Measurements from ENCODE around the gene EEF2K. TPM values are rescaled to one million over a fixed set of nuclear protein-coding genes. Genes with fewer than 3 reads are reported as not detected.
A peak's percentile ranks its signal among the peaks of the same experiment; 100 is the strongest.

Gene EEF2K
- total and polyA plus RNA-seq, 2 of the 13 experiments (the other 11 are each of a cell fraction or from before 2014, with no cell fraction given) = 22.0 to 23.8 TPM

- 0 out of 3 replicates have a peak, but pooled peaks have one; percentile 28 for TF ChIP-seq MXI1 (IDR thresholded peaks at IDR 0.05; ENCODE audit: borderline replicate concordance, low read depth, low read length)
- no peak for TF ChIP-seq ZNF597 (CRISPR knock-in tag; IDR thresholded peaks at IDR 0.05)
- 0 out of 2 replicates have a peak, but pooled peaks have one; percentile 13 for TF ChIP-seq SOX5 (CRISPR knock-in tag; IDR thresholded peaks at IDR 0.05; ENCODE audit: borderline replicate concordance)
- 0 out of 2 replicates have a peak, but pooled peaks have one; percentile 25 for TF ChIP-seq KDM4B (CRISPR knock-in tag; IDR thresholded peaks at IDR 0.05)
- TF ChIP-seq PRDM15 (CRISPR knock-in tag; IDR thresholded peaks at IDR 0.05) = peak; percentile 35; the same call in 1 of the 2 replicates
- TF ChIP-seq HMGXB4 (CRISPR knock-in tag; IDR thresholded peaks at IDR 0.05; ENCODE audit: borderline replicate concordance in 1 of 2, low read depth in 1 of 2) = peak; percentile 69 to 88
- TF ChIP-seq XRCC5 (optimal IDR thresholded peaks at IDR 0.05; ENCODE audit: low read length) = peak; percentile 98
- TF ChIP-seq ARID4A (CRISPR knock-in tag; IDR thresholded peaks at IDR 0.05; ENCODE audit: borderline replicate concordance) = no peak; the same call in 1 of the 2 replicates
- TF ChIP-seq SOX6 (IDR thresholded peaks at IDR 0.05) = no peak
- TF ChIP-seq SOX6 (CRISPR knock-in tag; IDR thresholded peaks at IDR 0.05) = 0 out of 2 replicates have a peak, but pooled peaks have one; percentile 24
- peak; percentile 62 for TF ChIP-seq RAD21 (CRISPR knock-in tag; IDR thresholded peaks at IDR 0.05)
- peak; percentile 19 for TF ChIP-seq AGO2 (optimal IDR thresholded peaks at IDR 0.05; ENCODE audit: low read depth, low read length)
- no peak for TF ChIP-seq GMEB1 (CRISPR knock-in tag; IDR thresholded peaks at IDR 0.05; ENCODE audit: borderline replicate concordance)
- TF ChIP-seq SP1 (IDR thresholded peaks at IDR 0.05) = no peak
- TF ChIP-seq SP1 (CRISPR knock-in tag; IDR thresholded peaks at IDR 0.05) = 0 out of 2 replicates have a peak, but pooled peaks have one; percentile 28
- peak; percentile 59; the same call in 1 of the 2 replicates for TF ChIP-seq ZNF598 (CRISPR knock-in tag; IDR thresholded peaks at IDR 0.05; ENCODE audit: borderline replicate concordance)
Measured at GRCh38 chr16:22300427-22301071, 94.5 kb downstream of the EEF2K start (continued).

Measured in HepG2 (cell line).